Loucy (cell line): ENCODE data around the gene ZNF407.

Experiments used
- EZH2phosphoT487 ChIP-seq: fragments of 200-600 bp; IDR thresholded peaks from 2 replicates; pipeline ENCODE4 v1.6.1; 2018; ENCODE audit warnings: antibody characterized with exemption, mild to moderate bottlenecking, moderate library complexity, borderline replicate concordance
- TF ChIP-seq, protein P1 (sequence below): fragments of 200-600 bp; sonication (generic); conservative IDR thresholded peaks from 2 replicates; pipeline ENCODE4 v1.5.1; 2014; ENCODE audit warnings: mild to moderate bottlenecking, antibody characterized with exemption, low read length

DNA sequence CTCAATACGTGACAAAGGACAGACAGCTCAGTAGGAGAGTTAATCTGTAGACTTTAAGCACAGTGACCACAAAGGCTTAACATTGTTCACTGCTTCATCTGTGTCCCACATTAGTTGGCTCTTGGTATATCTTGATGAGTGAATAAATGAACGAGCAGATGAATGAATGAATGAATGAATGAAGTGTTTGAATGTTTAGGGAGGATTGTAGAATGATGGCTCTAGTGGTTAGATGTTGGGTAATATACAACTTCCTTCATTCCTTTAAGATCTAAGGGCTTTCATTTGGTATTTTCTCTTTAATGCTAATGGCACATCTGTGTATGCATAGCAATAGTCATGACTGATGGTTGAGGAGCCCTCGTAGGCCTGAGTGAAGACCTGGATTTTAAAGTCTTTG lies 40.5 kb downstream of the ZNF407 start:
- TF ChIP-seq, protein P1, sequence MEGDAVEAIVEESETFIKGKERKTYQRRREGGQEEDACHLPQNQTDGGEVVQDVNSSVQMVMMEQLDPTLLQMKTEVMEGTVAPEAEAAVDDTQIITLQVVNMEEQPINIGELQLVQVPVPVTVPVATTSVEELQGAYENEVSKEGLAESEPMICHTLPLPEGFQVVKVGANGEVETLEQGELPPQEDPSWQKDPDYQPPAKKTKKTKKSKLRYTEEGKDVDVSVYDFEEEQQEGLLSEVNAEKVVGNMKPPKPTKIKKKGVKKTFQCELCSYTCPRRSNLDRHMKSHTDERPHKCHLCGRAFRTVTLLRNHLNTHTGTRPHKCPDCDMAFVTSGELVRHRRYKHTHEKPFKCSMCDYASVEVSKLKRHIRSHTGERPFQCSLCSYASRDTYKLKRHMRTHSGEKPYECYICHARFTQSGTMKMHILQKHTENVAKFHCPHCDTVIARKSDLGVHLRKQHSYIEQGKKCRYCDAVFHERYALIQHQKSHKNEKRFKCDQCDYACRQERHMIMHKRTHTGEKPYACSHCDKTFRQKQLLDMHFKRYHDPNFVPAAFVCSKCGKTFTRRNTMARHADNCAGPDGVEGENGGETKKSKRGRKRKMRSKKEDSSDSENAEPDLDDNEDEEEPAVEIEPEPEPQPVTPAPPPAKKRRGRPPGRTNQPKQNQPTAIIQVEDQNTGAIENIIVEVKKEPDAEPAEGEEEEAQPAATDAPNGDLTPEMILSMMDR = no peak
- no peak for TF ChIP-seq EZH2phosphoT487
